Coronary artery (tissue), 2 donors: ENCODE measurements around the gene SPN.
"Not testable (repeated sequence)": the region's sequence is repeated elsewhere in the genome, so short reads cannot be mapped to it uniquely, and the experiment has no call there.

Source experiments
- DNase-seq: peaks from one replicate; pipeline ENCODE4 v3.0.0-alpha.2; 2017; ENCODE audit warnings: low spot score
- H3K27ac ChIP-seq, 2 donors: fragments of 200-600 bp; sonication (generic); one replicate each; pipeline ENCODE4 v1.5.1; 2016 to 2019
- H3K4me3 ChIP-seq: fragments of 200-600 bp; sonication (generic); 2 replicates; pipeline ENCODE4 v1.5.1; 2016; ENCODE audit warnings: mild to moderate bottlenecking, moderate library complexity
- CTCF ChIP-seq: fragments of 200-600 bp; sonication (generic); IDR thresholded peaks from one replicate; pipeline ENCODE4 v1.5.1; 2019; ENCODE audit warnings: antibody characterized with exemption

SPN gene

GRCh38 chr16:29700253-29700987 is 37.4 kb downstream of the SPN start:
- Histone ChIP-seq H3K27ac (no peak overlapping the region), H3K4me3 (no peak overlapping the region)
- DNase-seq, result no peak
- TF ChIP-seq CTCF, result peak; percentile 87

- no peak for DNase-seq
- TF ChIP-seq CTCF, result no peak
- no peak overlapping the region for H3K27ac ChIP-seq
- no peak overlapping the region for H3K4me3 ChIP-seq
Measured at GRCh38 chr16:29701214-29701555, 38.1 kb downstream of the SPN start.

- no peak for TF ChIP-seq CTCF
- DNase-seq, result no peak
- Histone ChIP-seq H3K27ac (no peak overlapping the region), H3K4me3 (no peak overlapping the region)
Measured at GRCh38 chr16:29702269-29702668, 39.2 kb downstream of the SPN start.

- no peak overlapping the region for H3K4me3 ChIP-seq
- TF ChIP-seq CTCF, result no peak
- DNase-seq, result no peak
Measured at GRCh38 chr16:29705030-29705429, 42.0 kb downstream of the SPN start.

GRCh38 chr16:29707160-29707559 is 44.1 kb downstream of the SPN start:
- DNase-seq, H3K4me3 ChIP-seq, H3K27ac ChIP-seq: not testable (repeated sequence)

More at GRCh38 chr16:29705030-29705429, 42.0 kb downstream of the SPN start:
- no peak overlapping the region for H3K27ac ChIP-seq

GRCh38 chr16:29708917-29709600 is 46.0 kb downstream of the SPN start:
- no peak for DNase-seq
- TF ChIP-seq CTCF, result no peak
- H3K27ac ChIP-seq, result no peak overlapping the region
- H3K4me3 ChIP-seq, result no peak overlapping the region

- H3K4me3 ChIP-seq, DNase-seq, H3K27ac ChIP-seq: not testable (repeated sequence)
Measured at GRCh38 chr16:29709657-29710056, 46.6 kb downstream of the SPN start.
